HL-60/S4 treated with phorbol 12-myristate 13-acetate at 8.2 ng/mL for 4 days and 3 days (cell line): ENCODE measurements around the gene INO80.
"Not testable (repeated sequence)": the region's sequence is repeated elsewhere in the genome, so short reads cannot be mapped to it uniquely, and the experiment has no call there.

Source experiments
- in situ Hi-C: fragments of 300-500 bp; cut with MboI; formaldehyde crosslinking; loops from 2 replicates; pipeline ENCODE4 v1.15.0; 2022; ENCODE audit warnings: low sequenced_read_pairs

Gene INO80

DNA sequence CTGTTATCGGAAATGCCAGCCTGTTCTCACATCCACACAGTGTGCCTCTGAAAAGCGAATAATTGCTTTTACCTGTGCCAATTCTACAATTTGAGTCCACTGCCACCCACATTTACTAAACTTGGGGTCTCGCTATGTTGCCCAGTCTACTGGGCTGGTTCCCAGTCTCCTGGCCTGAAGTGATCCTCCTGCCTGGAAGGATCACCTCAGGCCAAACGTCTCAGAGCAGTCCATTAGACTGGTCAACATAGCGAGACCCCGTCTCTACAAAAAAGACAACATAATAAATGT lies 827 bp upstream of the INO80 start:
- in situ Hi-C loops = no loop called here

DNA sequence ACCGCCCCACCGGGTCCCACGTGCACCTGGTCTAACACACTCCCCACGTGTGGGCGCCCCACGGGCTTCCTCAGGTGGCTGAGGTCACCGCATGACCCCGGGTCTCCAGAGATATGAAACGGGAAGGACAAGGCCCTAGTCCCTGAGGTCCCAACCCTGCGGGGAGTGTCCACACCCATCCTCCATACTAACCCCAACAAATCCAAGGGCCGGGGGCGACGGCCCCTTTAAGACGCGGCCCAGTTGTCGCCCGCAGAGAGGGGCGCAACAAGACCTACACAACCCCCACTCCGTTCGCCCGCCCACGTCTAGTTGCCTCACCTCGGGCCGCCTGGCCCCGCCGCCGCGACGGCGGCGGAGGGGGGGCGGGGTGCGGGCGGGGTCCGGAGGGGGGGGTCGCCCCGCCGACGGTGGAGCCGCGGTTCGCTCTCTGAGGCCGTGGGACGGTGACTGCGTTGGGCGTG lies 396 bp downstream of the INO80 start:
- in situ Hi-C loops = no loop called here

DNA sequence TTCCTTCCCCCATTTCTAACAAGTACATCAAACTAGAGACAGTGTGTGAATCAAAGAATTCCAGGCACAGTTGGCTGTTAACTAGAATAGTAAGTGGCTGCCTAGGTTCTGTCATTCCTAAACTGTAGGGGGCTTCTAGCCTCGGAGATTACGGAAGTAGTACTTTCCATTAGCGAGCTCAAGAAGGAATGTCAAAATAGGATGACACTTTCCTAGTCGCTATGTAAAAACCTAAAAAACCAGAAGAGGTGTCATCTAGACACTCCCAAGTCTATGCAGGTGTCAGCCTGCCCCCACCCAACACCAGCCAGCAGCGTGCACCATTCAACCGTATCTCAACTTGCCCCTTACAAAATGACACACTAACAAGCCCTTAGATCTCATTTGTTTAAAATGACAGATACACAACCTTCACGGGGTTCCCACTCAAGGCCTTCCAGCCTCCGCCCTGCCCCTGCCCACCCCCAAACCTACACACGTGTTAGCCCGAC lies 874 bp downstream of the INO80 start:
- in situ Hi-C loops = no loop called here

DNA sequence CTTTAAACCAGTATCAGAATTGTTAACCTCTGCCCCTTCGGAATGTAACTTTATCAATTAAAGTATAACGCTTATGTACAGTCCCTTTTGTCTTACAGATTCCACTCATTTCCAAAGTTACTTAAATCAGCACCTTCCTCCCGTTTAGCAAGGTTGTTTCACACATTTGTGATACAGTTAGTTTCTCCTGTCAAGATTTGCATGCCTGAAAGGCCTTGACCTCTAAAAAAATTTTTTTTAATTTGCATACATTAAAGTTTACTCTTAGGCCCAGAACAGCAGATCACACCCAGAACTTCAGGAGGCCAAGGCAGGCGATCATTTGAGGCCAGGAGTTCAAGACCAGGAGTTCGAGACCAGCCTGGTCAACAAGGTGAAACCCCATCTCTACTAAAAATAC lies 9.1 kb downstream of the INO80 start:
- in situ Hi-C loops = no loop called here

DNA sequence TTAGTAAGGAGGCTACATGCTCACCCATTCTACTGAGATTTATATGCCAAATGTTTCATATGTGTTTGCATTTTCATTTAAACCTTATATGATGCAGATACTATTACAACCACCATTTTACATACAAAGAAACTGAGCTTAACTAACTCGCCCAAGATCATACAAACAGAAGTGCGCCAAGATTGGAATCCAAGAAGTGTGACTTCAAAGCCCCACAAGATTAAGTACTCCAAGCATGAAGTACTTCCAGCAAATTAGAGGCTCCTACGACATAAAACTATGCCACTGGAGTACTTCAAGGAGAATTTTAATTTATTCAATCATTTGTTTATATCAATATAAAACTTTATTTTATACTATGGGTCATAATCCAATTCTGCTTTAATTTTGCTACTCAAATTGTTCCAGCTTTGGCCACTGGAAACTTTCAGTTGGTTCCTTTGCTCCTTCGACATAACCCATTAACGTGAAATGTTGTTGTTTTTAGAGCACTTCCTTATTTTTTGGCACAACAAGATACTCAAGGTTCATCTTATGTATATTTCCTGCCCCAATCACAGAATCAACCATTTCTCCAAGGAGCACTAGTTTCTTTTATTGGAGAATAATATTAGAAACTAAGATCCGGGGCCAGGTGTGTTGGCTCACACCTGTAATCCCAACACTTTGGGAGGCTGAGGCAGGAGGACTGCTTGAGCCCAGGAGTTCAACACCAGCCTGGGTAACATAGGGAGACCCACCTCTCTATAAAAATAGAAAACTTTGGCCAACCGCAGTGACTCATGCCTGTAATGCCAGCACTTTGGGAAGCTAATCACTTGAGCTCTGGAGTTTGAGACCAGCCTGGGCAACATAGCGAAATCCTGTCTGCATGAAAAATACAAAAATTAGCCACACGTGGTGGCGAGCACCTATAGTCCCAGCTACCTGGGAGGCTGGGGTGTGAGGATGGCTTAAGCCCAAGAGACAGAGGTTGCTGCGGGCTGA lies 10.4 kb downstream of the INO80 start:
- in situ Hi-C loops = no loop called here

DNA sequence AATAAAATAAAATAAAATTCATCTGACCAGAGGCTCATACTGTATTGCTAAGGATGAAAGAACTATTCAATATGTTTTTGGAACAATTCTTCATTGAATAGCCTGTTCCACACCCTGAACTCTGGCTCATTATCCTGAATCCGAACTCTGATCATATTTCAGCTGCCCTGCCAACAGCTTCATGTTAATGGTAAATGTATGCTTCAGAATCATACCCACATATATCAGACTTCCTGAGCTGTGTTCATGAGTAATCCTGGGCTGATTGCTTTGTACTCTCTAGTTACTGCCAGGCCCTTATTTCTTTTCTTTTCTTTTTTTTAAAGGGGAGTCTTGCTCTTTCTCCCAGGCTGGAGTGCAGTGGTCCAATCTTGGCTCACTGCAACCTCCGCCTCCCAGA lies 11.8 kb downstream of the INO80 start:
- in situ Hi-C loops = no loop called here

DNA sequence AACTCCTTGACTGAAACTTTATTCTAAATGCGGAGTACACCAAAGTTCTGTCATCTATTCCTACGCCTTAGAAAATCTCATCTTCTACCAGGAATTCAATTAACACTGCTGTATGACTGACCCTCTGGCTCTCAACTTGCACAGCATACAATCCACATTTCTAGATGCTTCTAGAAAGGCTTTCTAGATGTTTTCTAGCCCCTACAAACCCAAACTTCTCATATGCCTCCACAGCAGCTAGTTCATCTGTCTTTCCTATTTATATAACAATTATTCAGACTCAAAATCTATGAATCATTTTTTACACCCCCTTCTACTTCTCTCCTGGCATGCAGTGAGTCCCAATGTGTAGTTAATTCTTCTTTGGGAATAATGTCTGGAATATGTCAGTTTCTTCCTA lies 13.2 kb downstream of the INO80 start:
- in situ Hi-C loops = no loop called here

DNA sequence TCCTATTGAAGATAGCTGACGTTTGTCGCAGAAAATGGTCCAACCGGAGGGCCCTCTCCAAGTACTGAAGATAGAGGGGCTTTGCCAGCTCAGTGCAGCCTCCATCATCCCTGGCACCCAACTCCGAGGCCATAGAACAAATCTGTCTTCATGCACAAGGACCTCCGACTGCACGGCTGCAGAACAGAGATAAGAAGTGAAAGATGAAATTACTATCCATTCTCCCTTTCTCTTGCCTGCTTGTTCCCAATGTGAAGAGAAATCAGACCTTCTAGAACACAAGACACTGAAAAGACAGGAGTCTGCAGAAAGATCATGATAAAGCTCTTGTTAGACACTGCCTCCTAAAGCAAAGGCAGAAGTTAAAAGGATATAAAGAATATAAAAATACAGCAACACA lies 19.9 kb downstream of the INO80 start:
- in situ Hi-C loops = no loop called here

DNA sequence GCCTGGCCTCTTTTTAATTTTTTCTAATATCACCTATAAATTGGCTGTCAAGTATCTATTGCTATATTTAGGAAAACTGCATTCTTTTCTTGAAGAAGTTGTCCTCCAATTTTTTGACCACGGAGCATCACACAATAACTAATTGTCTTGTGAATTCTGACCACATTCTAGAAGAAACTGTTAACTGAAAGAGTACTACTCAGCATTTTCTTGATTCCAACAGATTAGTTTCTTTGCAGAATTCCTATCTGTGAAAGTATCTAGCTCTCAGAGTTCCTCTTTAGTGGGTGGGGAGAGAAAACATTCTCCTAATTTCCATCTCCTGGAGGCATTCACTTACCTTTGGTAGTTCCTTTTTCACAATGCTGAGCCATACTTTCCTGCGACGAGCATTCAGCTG lies 31.1 kb downstream of the INO80 start:
- in situ Hi-C loops = no loop called here

DNA sequence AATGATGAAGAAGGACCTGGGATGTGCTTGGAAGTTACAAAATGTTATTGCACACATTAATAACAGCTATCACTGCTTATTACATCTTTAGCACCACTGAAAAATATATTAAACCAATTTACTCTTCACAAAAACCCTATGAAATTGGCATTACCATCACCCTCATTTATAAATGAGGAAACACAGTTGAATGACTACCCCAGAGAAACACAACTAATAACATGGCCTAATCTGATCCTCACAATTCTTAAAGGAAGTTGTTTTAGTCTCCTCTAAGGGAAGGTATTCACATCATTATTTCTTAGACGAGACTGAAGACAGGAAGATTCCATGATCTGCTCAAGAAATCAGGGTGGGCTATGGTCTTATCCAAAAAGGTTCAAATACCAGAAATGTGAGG lies 35.9 kb downstream of the INO80 start:
- in situ Hi-C loops = no loop called here

DNA sequence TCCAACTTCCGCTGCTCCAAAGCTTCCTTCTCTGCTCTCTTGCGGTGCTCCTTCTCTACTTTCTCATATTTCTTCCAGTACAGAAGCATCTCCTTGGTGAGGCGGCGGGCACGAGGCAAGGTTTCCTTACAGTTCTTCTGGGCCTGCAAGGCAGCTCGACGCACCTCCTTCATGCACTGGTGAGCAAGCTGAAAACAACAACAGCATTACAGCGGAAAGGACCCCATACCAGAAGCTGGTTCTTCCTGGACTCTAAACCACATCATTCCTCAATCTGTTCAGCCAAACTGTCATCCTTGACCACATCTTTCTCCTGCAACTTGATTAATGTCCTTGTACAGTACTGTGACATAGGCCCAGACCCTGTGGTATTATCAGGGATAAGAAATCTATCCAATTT lies 36.4 kb downstream of the INO80 start:
- in situ Hi-C loops = no loop called here

DNA sequence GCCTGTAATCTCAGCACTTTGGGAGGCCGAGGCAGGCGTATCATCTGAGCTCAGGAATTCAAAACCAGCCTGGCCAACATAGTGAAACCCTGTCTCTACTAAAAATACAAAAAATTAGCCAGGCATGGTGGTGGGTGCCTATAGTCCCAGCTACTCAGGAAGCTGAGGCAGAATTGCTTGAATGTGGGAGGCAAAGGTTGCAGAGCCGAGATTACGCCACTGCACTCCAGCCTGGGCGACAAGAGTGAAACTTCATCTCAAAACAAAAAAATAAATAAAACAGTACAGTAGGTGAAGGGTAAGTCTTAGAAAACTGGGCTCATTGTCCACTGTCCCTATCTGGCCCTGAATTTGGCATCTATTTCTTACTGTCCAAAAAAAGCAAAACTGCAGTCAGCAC lies 37.2 kb downstream of the INO80 start:
- in situ Hi-C loops = not testable (repeated sequence)

DNA sequence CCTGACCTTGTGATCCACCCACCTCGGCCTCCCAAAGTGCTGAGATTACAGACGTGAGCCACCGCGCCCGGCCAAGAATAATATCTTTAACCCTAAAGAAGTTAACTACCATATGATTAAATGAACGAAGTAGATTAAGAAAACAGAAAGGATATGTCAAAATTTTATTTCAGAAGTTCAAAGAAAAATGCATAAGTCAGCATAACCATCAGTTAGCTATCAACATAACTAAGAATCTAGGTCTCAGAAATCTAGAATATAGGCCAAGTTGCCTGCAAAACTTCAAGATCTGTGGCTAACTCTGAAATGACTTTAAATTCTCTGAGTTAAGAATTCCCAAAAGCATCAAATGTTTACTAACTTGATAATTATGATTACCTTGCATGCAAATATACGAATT lies 38.0 kb downstream of the INO80 start:
- in situ Hi-C loops = no loop called here

DNA sequence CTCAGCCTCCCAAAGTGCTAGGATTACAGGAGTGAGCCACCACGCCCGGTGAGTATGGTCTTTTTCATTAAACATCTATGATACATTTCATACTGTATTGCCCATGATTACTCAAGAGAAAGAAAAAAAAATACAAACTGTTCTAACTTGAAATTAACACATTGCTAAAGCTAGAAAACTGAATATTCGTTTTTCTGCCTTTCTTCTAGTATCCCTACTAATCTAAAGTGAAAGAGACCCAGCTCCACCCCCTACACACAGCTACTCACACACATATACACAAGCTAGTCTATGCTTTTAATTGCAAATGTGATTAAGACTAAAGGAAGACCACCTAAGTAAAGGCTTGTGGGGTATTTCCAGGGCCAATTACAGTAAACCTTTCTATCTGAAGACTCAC lies 43.1 kb downstream of the INO80 start:
- in situ Hi-C loops = no loop called here

DNA sequence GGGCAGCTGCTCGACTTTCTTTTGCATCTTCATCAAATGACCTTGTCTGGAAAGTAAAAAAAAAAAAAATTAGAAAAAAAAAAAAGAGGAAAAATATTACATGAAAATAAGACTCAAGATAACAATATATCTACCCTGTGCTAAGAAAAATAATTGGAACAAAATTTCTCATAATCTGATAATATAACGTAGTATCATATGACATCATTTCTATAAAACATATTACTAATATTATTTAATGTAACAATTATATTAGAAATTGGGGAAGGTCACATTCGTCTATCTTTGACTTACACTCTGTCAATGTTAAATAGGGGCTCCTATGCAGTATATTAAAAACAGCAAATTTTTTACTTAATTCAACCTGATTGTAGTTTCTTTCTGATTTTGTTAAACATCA lies 44.1 kb downstream of the INO80 start:
- in situ Hi-C loops = no loop called here

DNA sequence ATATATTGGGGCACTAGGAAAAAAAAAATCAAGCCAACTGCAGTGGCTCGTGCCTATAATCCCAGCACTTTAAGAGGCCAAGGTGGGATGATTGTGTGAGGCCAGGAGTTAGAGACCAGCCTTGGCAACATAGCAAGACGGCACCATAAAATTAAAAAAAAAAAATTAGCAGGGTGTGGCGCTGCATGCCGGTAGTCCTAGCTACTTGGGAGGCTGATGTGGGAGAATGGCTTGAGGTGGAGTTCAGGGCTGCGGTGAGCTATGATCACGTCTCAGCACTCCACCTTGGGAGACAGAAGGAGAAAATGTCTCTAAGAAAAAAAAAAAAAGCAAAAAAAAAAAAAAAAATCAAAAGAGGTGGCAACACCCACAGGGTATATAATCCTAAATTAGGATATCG lies 49.6 kb downstream of the INO80 start:
- in situ Hi-C loops = no loop called here

DNA sequence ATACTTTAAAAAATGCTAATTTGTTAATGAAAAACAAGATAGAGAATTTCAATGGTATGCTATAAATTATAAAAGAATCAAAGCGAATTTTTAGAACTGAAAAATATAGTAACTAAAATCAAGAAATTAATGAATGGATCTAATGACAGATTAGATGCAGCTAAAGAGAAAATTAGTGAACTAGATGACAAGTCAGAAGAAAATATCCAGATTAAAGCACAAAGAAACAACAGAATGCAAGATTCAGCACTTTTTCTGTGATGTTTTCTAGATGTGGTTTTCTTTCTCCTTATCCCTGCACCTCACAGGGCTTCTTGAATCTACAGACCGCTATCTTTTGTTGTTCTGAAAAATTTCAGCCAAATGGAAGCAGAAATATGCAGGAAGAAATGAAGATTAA lies 54.4 kb downstream of the INO80 start:
- in situ Hi-C loops = no loop called here

DNA sequence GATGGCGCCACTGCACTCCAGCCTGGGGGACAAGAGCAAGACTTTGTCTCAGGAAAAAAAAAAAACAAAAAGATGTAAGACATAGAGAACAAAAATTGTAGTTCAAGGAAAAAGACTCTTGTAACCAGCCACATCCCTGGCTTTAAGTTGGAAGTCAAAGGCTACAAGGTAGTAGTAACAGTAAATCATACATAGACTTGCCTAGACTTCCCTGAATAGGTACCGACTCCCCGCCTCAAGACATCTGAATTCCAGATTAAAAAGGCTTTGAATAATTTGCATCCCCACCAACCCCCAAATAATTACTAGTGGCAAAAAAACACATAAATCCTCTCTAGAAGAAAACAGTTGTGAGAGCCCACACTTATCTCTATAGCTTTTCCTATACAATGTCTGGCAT lies 55.6 kb downstream of the INO80 start:
- in situ Hi-C loops = no loop called here

DNA sequence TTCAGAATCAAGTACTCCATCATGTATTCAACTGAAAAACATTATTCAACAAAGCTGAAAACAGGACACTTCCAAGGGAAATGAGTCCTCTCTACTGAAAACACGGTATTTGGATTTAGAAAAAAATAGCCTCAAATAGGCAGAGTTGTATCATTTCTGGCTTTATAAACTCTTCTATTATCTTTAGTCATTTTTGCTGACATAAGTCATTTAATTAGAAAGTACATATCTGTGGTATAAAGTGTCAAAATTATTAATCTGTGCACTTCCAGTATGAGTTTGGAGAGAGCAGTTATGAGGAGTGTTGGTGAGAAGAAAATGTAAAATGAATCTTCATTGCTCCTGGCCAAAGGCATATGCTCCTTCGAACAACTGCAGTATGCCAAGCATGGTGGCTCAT lies 59.3 kb downstream of the INO80 start:
- in situ Hi-C loops = no loop called here

DNA sequence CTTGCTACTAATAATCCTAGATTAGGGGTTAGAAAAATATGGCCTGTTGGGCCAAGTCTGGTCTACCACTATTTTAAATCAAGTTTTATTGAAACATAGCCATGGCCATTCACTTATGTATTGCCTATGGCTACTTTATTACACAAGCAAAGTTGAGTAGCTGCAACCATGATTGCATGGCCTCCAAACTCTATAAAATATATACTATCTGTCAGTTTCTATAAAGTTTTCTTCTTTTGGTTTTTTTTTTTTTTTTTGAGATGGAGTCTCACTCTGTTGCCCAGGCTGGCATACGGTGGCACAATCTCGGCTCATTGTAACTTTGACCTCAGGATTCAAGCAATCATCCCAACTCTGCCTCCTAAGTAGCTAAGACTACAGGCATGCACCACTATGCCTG lies 60.4 kb downstream of the INO80 start:
- in situ Hi-C loops = no loop called here

DNA sequence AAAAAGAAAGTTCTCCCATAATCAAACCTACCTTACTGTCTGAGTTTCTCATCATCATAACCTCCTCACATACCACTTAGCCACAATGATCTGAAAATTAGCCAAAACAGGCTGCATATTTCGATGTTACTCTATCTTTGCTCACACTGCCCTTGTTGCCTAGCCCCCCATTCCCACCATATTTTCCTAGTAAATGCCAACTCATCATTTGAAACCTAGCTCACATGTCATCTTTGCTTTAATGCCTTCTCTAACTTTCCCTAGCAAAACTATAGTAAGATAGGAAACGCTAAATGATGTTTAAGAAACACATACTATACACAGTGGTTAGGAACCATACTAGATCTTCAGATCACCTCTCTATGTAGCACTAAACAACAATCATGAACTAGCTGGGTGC lies 64.9 kb downstream of the INO80 start:
- in situ Hi-C loops = no loop called here

DNA sequence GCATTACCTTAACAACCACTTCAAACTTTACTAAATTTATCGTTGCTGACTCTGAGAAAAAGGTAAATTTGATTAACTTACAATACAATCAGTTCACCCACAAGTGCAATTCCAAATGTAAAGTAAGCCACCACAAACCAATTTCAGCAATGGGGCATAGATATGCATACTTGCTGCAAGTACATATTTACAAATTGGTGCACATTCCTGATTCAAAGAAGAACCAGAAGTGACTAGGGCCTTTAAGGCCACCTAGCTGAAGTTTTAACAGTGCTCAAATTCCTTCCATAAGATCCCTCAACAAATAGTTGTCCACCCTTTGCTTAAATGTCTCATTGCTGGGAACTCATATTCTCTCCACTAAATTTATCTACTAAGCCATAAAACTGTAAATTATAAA lies 67.2 kb downstream of the INO80 start:
- in situ Hi-C loops = no loop called here

DNA sequence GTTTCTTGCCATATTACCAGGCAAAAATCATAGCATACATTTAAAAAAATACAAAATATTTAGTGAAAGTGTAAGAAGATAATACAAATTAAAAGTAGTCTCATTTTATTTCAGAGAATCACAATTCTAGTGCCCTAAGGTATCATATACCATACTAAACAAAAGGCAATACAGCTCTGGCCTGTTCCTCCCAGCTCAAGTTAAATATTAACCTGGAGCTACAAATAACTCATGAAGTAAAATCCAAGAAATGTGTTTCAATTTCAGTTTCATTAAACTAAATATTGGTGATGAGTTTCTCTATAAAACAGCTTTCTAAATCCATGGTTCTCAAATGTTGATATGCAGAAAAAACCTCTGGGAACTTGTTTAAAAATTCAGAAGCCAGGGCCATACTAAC lies 67.7 kb downstream of the INO80 start:
- in situ Hi-C loops = no loop called here
